Measurements from ENCODE around the gene TRABD2A. TPM values are rescaled to one million over a fixed set of nuclear protein-coding genes. Genes with fewer than 3 reads are reported as not detected.
"Not testable (repeated sequence)": the region's sequence is repeated elsewhere in the genome, so short reads cannot be mapped to it uniquely, and the experiment has no call there.

TRABD2A gene
- total and polyA plus RNA-seq, 3 experiments from 2014 or later: 20.3 to 36.6 (median 20.8) TPM

DNA sequence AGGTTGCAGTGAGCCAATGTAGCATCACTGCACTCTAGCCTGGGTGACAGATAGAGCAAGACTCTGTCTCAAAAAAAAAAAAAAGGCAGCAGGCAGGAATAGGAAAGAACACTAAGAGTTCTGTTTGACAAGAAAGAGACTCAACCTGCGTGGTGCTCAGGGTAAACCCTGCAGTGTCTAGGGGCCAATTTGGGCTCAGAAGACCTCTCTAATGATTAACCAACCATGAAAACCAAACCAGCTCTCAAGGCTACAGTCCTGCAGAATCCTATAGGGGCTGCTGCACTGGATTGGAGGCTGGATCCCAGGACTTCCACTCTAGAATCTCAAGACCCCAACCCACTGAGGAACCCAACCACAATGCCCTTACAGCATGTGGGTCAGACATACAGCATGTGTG is 2.4 kb downstream of the TRABD2A start:
- Histone ChIP-seq H3K36me3 (ENCODE audit: insufficient read depth, low read length) (no peaks in the 10 kb centered on the region), H3K27ac (ENCODE audit: low read depth, low read length) (no peak overlapping the region), H3K4me3 (ENCODE audit: low read length) (peak overlapping the region; percentile 58), H3K27me3 (ENCODE audit: insufficient read depth, low read length, poor library complexity, severe bottlenecking) (no peaks in the 10 kb centered on the region), H3K4me1 (ENCODE audit: insufficient read depth, low read length) (peaks cover 63% of the 10 kb centered on the region), H3K9me3 (ENCODE audit: low read length) (no peaks in the 10 kb centered on the region)
- Mint-ChIP-seq H3K36me3 (peaks cover 0 to 22% (median 5%) of the 10 kb centered on the region in 3 donors), H3K9me3 (no peaks in the 10 kb centered on the region), H3K27ac (peak overlapping the region in 7 of 8 donors; percentile 12 to 67 (median 52)), H3K27me3 (peaks cover 0 to 4% of the 10 kb centered on the region in 2 donors), H3K4me3 (peak overlapping the region; percentile 21 to 93 (median 83)), H3K4me1 (peaks cover 56 to 90% (median 75%) of the 10 kb centered on the region in 3 donors)
- ChIA-PET CTCF (interaction anchor here (1.2 to 7.2 kb wide), 4 partner anchors 11 to 48 kb away, joined by 3 to 59 read pairs (median 23); partner anchors contain the start of gene TMSB10), POLR2A (interaction anchor here (0.6 kb wide), 1 partner anchor 100 kb away, joined by 3 read pairs; no protein-coding TSS in a partner anchor)
- DNase-seq: no peak

DNA sequence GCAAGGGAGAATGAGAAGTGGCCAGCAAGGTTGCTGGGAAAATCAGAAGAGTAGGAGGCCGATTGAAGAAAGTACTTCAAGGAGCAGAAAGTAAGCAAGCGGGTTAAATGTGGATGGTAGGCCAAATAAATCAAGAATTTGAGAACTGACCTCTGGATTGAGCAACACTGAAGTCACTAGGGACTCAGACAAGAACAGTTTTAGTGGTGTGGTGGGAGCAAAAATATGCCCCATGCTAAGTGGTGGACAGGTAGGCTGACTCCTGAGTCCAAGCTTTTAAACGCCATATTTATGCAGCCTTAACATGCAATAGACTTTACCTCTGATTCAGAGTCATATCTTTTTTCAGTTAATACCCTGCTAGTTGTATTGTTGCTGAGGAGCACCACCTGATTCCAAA is 4.5 kb downstream of the TRABD2A start:
- H3K4me1 ChIP-seq (ENCODE audit: insufficient read depth, low read length): peaks cover 66% of the 10 kb centered on the region
- Mint-ChIP-seq H3K36me3 (peaks cover 0 to 26% (median 5%) of the 10 kb centered on the region in 3 donors), H3K4me1 (peaks cover 51 to 83% (median 80%) of the 10 kb centered on the region in 3 donors), H3K27me3 (peaks cover 0 to 4% of the 10 kb centered on the region in 2 donors), H3K4me3 (peak overlapping the region in 1 of 7 donors; percentile 83), H3K27ac (peak overlapping the region; percentile 0 to 81 (median 68)), H3K9me3 (no peaks in the 10 kb centered on the region)
- no peak for DNase-seq
- CTCF ChIA-PET: interaction anchor here (1.0 to 4.3 kb wide), 5 partner anchors 11 to 135 kb away, joined by 3 to 35 read pairs (median 4); no protein-coding TSS in a partner anchor
- H3K36me3 ChIP-seq (ENCODE audit: insufficient read depth, low read length): no peaks in the 10 kb centered on the region
- H3K9me3 ChIP-seq (ENCODE audit: low read length): no peaks in the 10 kb centered on the region
- H3K4me3 ChIP-seq (ENCODE audit: low read length): no peak overlapping the region
- no peak overlapping the region for H3K27ac ChIP-seq (ENCODE audit: low read depth, low read length)
- no peaks in the 10 kb centered on the region for H3K27me3 ChIP-seq (ENCODE audit: insufficient read depth, low read length, poor library complexity, severe bottlenecking)
- POLR2A ChIA-PET: interaction anchor here (0.6 kb wide), 1 partner anchor 50 kb away, joined by 3 read pairs; no protein-coding TSS in a partner anchor

DNA sequence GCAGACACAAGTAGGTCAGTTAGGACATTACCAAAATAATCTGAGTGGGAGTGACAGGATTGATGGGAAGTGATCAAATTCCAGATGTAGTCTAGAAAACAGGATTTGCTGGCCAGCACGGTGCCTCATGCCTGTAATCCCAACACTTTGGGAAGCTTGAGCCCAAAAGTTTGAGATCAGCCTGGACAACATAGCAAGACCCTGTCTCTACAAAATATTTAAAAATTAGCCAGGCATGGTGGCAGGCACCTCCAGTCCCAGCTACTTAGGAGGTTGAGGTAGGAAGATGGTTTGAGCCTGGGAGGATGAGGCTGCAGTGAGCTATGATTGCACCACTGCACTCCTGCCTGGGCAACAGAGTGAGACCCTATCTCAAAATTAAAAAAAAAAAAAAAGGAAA is 5.3 kb downstream of the TRABD2A start:
- H3K27me3 Mint-ChIP-seq; H3K9me3 Mint-ChIP-seq; H3K27ac ChIP-seq (ENCODE audit: low read depth, low read length); H3K36me3 ChIP-seq (ENCODE audit: insufficient read depth, low read length); H3K4me3 ChIP-seq (ENCODE audit: low read length); H3K27me3 ChIP-seq (ENCODE audit: insufficient read depth, low read length, poor library complexity, severe bottlenecking); POLR2A ChIA-PET; DNase-seq; H3K9me3 ChIP-seq (ENCODE audit: low read length): not testable (repeated sequence)
- H3K4me1 ChIP-seq (ENCODE audit: insufficient read depth, low read length): peaks cover 74% of the 10 kb centered on the region
- CTCF ChIA-PET: interaction anchor here (1.2 to 4.3 kb wide), 2 partner anchors 14 to 50 kb away, joined by 3 to 35 read pairs; no protein-coding TSS in a partner anchor
- Mint-ChIP-seq H3K4me3 (peak overlapping the region in 2 of 7 donors; percentile 20 to 83), H3K4me1 (peaks cover 54 to 86% (median 84%) of the 10 kb centered on the region in 3 donors), H3K27ac (peak overlapping the region; percentile 17 to 93 (median 78)), H3K36me3 (peaks cover under 1 to 23% (median 5%) of the 10 kb centered on the region in 3 donors)

DNA sequence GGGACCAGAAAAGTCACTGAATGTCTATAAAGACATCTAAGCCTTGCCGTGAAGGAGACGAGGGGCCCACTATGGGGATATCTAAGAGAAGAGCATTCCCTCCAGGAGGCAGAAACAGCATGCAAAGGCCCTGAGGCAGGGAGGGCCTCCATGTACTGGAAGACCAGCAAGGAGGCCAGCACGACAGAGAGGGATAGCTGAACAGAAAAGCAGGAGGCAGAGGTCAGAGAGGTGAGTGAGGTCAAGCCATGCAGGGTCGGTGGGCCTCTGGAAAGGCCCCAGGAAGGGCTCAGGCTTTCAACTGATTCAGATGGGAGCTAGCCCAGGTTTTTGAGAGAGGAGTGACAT is 5.7 kb downstream of the TRABD2A start:
- peak overlapping the region; percentile 10 to 93 (median 78) for H3K27ac Mint-ChIP-seq
- POLR2A ChIA-PET: no interaction called here
- peak overlapping the region in 1 of 7 donors; percentile 60 for H3K4me3 Mint-ChIP-seq
- DNase-seq: no peak
- peaks cover 5 to 23% (median 9%) of the 10 kb centered on the region in 3 donors for H3K36me3 Mint-ChIP-seq
- no peaks in the 10 kb centered on the region for H3K9me3 Mint-ChIP-seq
- Histone ChIP-seq H3K4me1 (ENCODE audit: insufficient read depth, low read length) (peaks cover 78% of the 10 kb centered on the region), H3K36me3 (ENCODE audit: insufficient read depth, low read length) (peaks cover 4% of the 10 kb centered on the region), H3K4me3 (ENCODE audit: low read length) (no peak overlapping the region), H3K27me3 (ENCODE audit: insufficient read depth, low read length, poor library complexity, severe bottlenecking) (no peaks in the 10 kb centered on the region), H3K27ac (ENCODE audit: low read depth, low read length) (no peak overlapping the region), H3K9me3 (ENCODE audit: low read length) (no peaks in the 10 kb centered on the region)
- peaks cover 0 to 2% of the 10 kb centered on the region in 2 donors for H3K27me3 Mint-ChIP-seq
- CTCF ChIA-PET: interaction anchor here (1.0 to 4.3 kb wide), 3 partner anchors 14 to 51 kb away, joined by 3 to 35 read pairs (median 3); no protein-coding TSS in a partner anchor
- peaks cover 57 to 90% (median 85%) of the 10 kb centered on the region in 3 donors for H3K4me1 Mint-ChIP-seq

DNA sequence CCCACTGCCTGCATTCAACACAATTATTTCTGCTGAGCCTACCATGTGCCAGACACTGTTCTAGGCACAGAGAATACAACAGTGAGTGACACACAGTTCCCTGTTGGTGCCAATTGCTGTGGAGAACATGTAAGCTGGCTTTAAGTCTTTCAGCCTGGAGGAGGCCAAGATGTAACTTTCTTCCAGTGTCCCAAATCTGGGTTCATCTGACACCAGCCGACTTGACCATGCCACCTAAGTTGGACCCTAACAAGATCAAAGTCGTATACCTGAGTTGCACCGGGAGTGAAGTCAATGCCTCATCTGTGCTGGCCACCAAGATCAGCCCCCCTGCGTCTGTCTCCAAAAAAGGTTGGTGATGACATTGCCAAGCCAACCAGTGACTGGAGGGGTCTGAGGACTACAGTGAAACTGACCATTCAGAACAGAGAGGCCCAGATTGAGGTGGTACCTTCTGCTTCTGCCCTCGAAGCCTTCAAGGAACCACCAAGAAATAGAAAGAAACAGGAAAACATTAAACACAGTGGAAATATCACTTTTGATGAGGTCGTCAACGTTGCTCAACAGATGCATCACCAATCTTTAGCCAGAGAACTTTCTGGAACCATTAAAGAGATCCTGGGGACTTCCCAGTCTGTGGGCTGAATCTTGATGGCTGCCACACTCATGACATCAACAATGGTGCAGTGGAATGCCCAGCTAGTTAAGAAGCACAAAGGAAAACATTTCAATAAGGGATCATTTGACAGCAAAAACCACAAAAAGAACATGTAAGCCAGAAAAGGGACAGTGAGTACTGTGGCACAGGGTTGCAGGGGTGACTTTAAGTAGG is 6.3 kb downstream of the TRABD2A start:
- H3K4me3 Mint-ChIP-seq: peak overlapping the region in 1 of 7 donors; percentile 60

DNA sequence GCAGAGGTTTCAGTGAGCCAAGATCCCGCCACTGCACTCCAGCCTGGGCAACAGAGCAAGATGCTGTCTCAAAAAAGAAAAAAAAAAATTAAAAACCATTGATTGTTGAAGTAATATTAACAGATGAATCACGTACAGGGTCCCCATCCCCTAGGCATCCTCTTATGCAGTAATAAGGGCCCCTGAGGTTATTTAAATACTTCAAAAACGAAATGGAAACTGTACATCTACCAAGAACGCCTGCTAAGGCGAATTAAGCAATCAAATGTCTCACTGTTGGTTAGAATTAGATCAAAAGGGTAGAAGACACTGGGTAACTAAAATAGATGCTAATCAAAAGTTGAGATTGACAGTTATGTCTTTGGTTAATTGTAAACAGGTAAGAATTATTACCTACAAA is 7.5 kb downstream of the TRABD2A start:
- Mint-ChIP-seq H3K27ac (peak overlapping the region in 1 of 8 donors; percentile 7), H3K36me3 (peaks cover 8 to 27% (median 12%) of the 10 kb centered on the region in 3 donors), H3K27me3 (peaks cover 0 to 1% of the 10 kb centered on the region in 2 donors), H3K9me3 (no peaks in the 10 kb centered on the region), H3K4me1 (peaks cover 49 to 85% (median 79%) of the 10 kb centered on the region in 3 donors), H3K4me3 (peak overlapping the region in 1 of 7 donors; percentile 17)
- no peak for DNase-seq
- no peaks in the 10 kb centered on the region for H3K9me3 ChIP-seq (ENCODE audit: low read length)
- H3K4me3 ChIP-seq (ENCODE audit: low read length): no peak overlapping the region
- peaks cover 6% of the 10 kb centered on the region for H3K36me3 ChIP-seq (ENCODE audit: insufficient read depth, low read length)
- no peaks in the 10 kb centered on the region for H3K27me3 ChIP-seq (ENCODE audit: insufficient read depth, low read length, poor library complexity, severe bottlenecking)
- ChIA-PET CTCF (interaction anchor here (5.8 kb wide), 1 partner anchor 53 kb away, joined by 35 read pairs; no protein-coding TSS in a partner anchor), POLR2A (no interaction called here)
- H3K4me1 ChIP-seq (ENCODE audit: insufficient read depth, low read length): peaks cover 81% of the 10 kb centered on the region
- no peak overlapping the region for H3K27ac ChIP-seq (ENCODE audit: low read depth, low read length)

More for the DNA sequence above, 6.3 kb downstream of the TRABD2A start:
- peaks cover 8 to 24% (median 12%) of the 10 kb centered on the region in 3 donors for H3K36me3 Mint-ChIP-seq
- Histone ChIP-seq H3K36me3 (ENCODE audit: insufficient read depth, low read length) (peaks cover 6% of the 10 kb centered on the region), H3K9me3 (ENCODE audit: low read length) (no peaks in the 10 kb centered on the region), H3K27ac (ENCODE audit: low read depth, low read length) (no peak overlapping the region), H3K27me3 (ENCODE audit: insufficient read depth, low read length, poor library complexity, severe bottlenecking) (no peaks in the 10 kb centered on the region), H3K4me1 (ENCODE audit: insufficient read depth, low read length) (peaks cover 82% of the 10 kb centered on the region), H3K4me3 (ENCODE audit: low read length) (no peak overlapping the region)
- DNase-seq: no peak
- H3K27me3 Mint-ChIP-seq: peaks cover 0 to 1% of the 10 kb centered on the region in 2 donors
- no peaks in the 10 kb centered on the region for H3K9me3 Mint-ChIP-seq
- peak overlapping the region; percentile 35 to 93 (median 84) for H3K27ac Mint-ChIP-seq
- CTCF ChIA-PET: interaction anchor here (1.0 kb wide), 1 partner anchor 28 kb away, joined by 3 read pairs; no protein-coding TSS in a partner anchor
- peaks cover 57 to 88% (median 83%) of the 10 kb centered on the region in 3 donors for H3K4me1 Mint-ChIP-seq
- POLR2A ChIA-PET: no interaction called here

DNA sequence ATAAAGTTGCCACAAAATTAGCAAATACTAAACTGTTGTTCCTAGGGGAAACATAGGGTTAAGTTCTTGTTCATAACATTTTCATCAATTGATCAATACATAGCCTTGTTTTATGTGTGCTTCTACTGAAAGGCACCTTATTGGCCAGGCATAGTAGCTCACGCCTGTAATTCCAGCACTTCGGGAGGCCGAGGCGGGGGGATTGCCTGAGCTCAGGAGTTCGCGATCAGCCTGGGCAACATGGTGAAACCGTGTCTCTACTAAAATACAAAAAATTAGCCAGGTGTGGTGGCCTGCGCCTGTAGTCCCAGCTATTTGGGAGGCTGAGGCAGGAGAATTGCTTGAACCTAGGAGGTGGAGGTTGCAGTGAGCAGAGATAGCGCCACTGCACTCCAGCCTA is 8.2 kb downstream of the TRABD2A start:
- DNase-seq; H3K4me3 Mint-ChIP-seq; H3K27me3 Mint-ChIP-seq; H3K36me3 ChIP-seq (ENCODE audit: insufficient read depth, low read length); H3K9me3 ChIP-seq (ENCODE audit: low read length); POLR2A ChIA-PET; H3K9me3 Mint-ChIP-seq; H3K27me3 ChIP-seq (ENCODE audit: insufficient read depth, low read length, poor library complexity, severe bottlenecking); H3K27ac ChIP-seq (ENCODE audit: low read depth, low read length); H3K27ac Mint-ChIP-seq; H3K4me3 ChIP-seq (ENCODE audit: low read length): not testable (repeated sequence)
- peaks cover 8 to 28% (median 12%) of the 10 kb centered on the region in 3 donors for H3K36me3 Mint-ChIP-seq
- H3K4me1 Mint-ChIP-seq: peaks cover 46 to 79% (median 73%) of the 10 kb centered on the region in 3 donors
- H3K4me1 ChIP-seq (ENCODE audit: insufficient read depth, low read length): peaks cover 76% of the 10 kb centered on the region
- CTCF ChIA-PET: interaction anchor here (5.8 kb wide), 1 partner anchor 53 kb away, joined by 35 read pairs; no protein-coding TSS in a partner anchor
